Epithelial cell of proximal tubule (primary cell): Measurements from ENCODE around the gene TPM4. TPM values are rescaled to one million over a fixed set of nuclear protein-coding genes. Genes with fewer than 3 reads are reported as not detected.

Experiments used
- DNase-seq: peaks from one replicate; pipeline ENCODE4 v3.0.0-alpha.2; 2011; ENCODE audit warnings: low read depth
- H3K4me3 ChIP-seq: 2 replicates; pipeline ENCODE4 v1.5.1; 2011; ENCODE audit warnings: low read depth, mild to moderate bottlenecking, low read length
- total RNA-seq: library from RNA; depleted of rRNA; stranded (reverse); fragments of >200 nt; gene quantifications from 2 replicates; pipeline ENCODE4 v1.2.3, GENCODE V29; 2015
- TF ChIP-seq, protein P1 (sequence below): conservative IDR thresholded peaks from 2 replicates; pipeline ENCODE4 v1.5.1; 2012; ENCODE audit warnings: low read depth, mild to moderate bottlenecking, low read length

TPM4 gene
- total RNA-seq, 1 donor from 2014 or later, result 968 TPM

- no peak for DNase-seq
- no peak overlapping the region for H3K4me3 ChIP-seq
- TF ChIP-seq, protein P1, sequence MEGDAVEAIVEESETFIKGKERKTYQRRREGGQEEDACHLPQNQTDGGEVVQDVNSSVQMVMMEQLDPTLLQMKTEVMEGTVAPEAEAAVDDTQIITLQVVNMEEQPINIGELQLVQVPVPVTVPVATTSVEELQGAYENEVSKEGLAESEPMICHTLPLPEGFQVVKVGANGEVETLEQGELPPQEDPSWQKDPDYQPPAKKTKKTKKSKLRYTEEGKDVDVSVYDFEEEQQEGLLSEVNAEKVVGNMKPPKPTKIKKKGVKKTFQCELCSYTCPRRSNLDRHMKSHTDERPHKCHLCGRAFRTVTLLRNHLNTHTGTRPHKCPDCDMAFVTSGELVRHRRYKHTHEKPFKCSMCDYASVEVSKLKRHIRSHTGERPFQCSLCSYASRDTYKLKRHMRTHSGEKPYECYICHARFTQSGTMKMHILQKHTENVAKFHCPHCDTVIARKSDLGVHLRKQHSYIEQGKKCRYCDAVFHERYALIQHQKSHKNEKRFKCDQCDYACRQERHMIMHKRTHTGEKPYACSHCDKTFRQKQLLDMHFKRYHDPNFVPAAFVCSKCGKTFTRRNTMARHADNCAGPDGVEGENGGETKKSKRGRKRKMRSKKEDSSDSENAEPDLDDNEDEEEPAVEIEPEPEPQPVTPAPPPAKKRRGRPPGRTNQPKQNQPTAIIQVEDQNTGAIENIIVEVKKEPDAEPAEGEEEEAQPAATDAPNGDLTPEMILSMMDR, result no peak
Observed at GRCh38 chr19:16045893-16046292, 30.4 kb upstream of the TPM4 start.

DNA sequence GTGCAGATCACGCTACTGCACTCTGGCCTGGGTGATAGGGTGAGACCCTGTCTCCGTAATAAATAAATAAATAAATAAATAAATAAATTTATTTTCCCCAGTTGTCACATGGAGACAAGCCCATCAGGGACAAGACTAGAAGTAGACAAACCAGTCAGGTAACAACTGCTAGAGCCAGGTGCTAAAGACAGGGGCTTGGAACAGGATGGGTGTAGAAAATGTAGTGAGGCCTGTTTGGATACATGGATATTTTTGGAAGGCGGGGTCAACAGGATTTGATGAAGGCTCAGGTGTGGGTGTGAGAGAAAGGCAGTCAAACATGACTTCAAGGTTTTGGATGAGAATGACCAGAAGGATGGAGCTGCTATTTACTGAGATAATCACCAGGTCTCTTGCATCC, 27.7 kb upstream of the TPM4 start:
- DNase-seq, result no peak
- no peak overlapping the region for H3K4me3 ChIP-seq
- TF ChIP-seq, protein P1, result no peak

- DNase-seq, result no peak
- TF ChIP-seq, protein P1, result no peak
- H3K4me3 ChIP-seq, result no peak overlapping the region
Observed at GRCh38 chr19:16051254-16052025, 24.9 kb upstream of the TPM4 start.

DNA sequence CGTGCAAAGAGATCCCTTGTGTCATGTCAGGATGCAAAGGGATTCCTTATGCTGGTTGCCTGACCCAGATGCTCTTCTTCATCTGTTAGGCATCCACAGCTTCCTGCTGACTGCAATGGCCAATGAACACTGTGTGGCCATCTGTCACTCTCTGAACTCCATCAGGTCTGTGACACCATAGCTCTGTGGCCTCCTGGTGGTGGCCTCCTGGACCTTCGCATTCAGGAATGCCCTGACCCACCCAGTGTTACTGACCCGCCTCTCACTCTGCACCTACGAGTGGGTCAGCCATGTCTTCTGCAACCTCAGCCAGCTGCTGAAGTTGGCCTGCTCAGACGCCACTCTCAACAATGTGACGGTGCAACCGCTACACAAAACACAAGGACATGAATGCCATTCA, 23.9 kb upstream of the TPM4 start:
- TF ChIP-seq, protein P1, result no peak
- no peak overlapping the region for H3K4me3 ChIP-seq
- no peak for DNase-seq

DNA sequence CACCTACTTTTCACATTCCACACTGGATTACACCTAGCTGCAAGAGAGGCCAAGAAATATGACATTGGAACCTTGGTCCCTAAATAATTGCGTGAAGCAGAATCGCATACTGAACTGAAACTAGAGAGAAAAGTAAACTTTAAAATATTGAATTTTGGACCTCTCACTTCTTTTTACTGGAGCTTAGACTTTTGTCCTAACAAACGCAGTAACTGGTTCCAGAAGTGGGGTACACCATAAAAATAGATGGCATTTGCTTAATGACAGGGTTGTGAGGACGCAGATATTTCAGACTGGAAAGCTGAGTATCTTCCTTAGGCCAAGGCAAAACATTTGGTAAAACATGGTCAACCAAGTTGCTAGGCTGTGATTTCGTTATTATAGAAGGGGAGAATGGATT, 19.2 kb upstream of the TPM4 start:
- TF ChIP-seq, protein P1, result no peak
- no peak overlapping the region for H3K4me3 ChIP-seq
- no peak for DNase-seq

DNA sequence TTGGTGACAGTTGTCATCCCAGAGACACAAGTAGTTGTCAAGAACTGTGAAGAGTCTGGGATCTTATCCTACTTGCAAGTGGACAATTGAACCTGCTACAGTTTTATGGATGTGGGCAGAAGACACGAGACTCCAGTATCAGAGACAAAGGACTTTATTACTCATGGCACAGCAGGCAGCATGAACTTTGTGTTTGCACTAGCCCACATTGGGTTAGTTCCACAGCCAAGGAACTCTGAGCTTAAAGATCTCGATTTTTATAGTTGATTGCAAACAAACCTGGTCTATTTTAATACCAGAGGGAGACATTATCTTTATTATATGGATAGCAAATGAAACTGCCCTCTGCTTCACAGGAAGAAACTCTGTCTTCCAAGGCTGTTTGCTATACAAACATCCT, 16.0 kb upstream of the TPM4 start:
- H3K4me3 ChIP-seq, result no peak overlapping the region
- no peak for DNase-seq
- TF ChIP-seq, protein P1, result no peak

- no peak overlapping the region for H3K4me3 ChIP-seq
- DNase-seq, result no peak
- TF ChIP-seq, protein P1, result no peak
Observed at GRCh38 chr19:16061943-16062342, 14.4 kb upstream of the TPM4 start.
